ENCODE results near the gene ST6GALNAC6. TPM values are rescaled to one million over a fixed set of nuclear protein-coding genes. Genes with fewer than 3 reads are reported as not detected.

Gene ST6GALNAC6
- total and polyA plus RNA-seq, 10 of the 15 experiments (the other 5 are each of a cell fraction or from before 2014, with no cell fraction given): 0.40 to 27.0 (median 16.8) TPM

DNA sequence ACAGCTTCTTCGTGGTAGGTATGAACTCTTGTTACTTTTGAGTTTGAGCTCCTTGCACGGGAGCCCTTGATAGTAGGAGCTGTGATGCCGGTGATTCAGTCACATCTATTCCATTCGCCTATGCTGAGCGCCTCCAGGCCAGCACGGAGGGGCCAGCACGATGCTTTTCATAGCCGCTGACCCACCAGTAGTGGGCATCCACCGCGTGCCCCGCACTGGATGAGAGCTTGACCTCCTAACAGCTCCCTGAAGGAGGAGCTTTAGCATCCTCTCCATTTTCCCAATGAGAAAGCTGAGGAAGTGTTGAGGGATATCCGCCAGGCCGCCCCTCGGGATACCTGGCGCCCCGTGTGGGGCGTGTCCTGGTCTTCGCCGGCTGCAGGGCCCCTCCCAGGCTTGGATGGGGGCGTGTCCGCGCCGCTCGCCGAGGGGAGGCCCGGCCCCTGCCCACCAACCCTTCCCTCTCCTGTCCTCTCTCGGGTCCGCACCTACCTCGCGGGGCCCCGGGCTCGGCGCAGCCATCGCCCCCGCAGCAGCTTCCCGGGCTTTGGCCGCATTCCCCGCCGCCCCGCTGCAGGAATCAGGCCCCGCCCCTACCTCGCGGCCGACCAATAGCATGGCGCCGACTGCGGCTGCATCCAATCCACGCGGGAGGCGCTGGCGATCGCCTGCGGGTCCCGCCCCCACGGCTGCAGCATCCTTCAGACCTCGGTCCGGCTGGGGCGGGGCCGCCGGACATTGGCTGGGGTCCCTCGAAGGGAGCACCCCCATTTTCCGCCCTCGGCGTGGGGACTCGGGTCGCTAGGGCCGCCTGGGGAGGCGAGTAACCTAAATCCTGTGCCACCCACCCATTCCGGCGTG lies 31.1 kb upstream of the ST6GALNAC6 start, which contains the start of gene PIP5KL1 (continued):
- TF ChIP-seq MLLT1 (IDR thresholded peaks at IDR 0.05) (no peak), ZZZ3 (IDR thresholded peaks at IDR 0.05; ENCODE audit: control insufficient read depth, insufficient read length, low read depth) (no peak), SIN3A (IDR thresholded peaks at IDR 0.05; ENCODE audit: low read depth, low read length) (no peak), NFYB (IDR thresholded peaks at IDR 0.05; ENCODE audit: insufficient read depth, low read depth, low read length) (peak; percentile 87), SUPT20H (IDR thresholded peaks at IDR 0.05; ENCODE audit: borderline replicate concordance, control insufficient read depth, low read depth, low read length) (no peak), JUND (IDR thresholded peaks at IDR 0.05; ENCODE audit: low read depth, low read length) (no peak), EGR1 (IDR thresholded peaks at IDR 0.05; ENCODE audit: borderline replicate concordance in 1 of 2, low read depth in 2 of 2, low read length in 2 of 2) (0 out of 3 replicates have a peak, but pooled peaks of 1 of the 2 experiments have one; percentile 5), CHD2 (IDR thresholded peaks at IDR 0.05; ENCODE audit: borderline replicate concordance, low read depth, low read length) (peak; percentile 77; the same call in 1 of the 2 replicates), FOS (IDR thresholded peaks at IDR 0.05; ENCODE audit: borderline replicate concordance, extremely low read depth, insufficient read length) (peak; percentile 47), CBX3 (IDR thresholded peaks at IDR 0.05; ENCODE audit: borderline replicate concordance, low read depth) (no peak), SP1 (IDR thresholded peaks at IDR 0.05; ENCODE audit: low read depth, low read length) (peak; percentile 91), NR2C1 (IDR thresholded peaks at IDR 0.05) (no peak), MYB (IDR thresholded peaks at IDR 0.05; ENCODE audit: borderline replicate concordance, low read depth, low read length) (no peak), PML (IDR thresholded peaks at IDR 0.05; ENCODE audit: low read length) (no peak), CHD4 (IDR thresholded peaks at IDR 0.05) (no peak), GATAD2B (conservative IDR thresholded peaks at IDR 0.05; ENCODE audit: low read depth) (0 out of 2 replicates have a peak, but pooled peaks have one; percentile 27), NFXL1 (IDR thresholded peaks at IDR 0.05; ENCODE audit: borderline replicate concordance) (no peak), STAT3 (IDR thresholded peaks at IDR 0.05; ENCODE audit: low read depth, low read length) (no peak), TCF12 (IDR thresholded peaks at IDR 0.05; ENCODE audit: low read depth, low read length) (no peak)
- TF ChIP-seq, protein P1, sequence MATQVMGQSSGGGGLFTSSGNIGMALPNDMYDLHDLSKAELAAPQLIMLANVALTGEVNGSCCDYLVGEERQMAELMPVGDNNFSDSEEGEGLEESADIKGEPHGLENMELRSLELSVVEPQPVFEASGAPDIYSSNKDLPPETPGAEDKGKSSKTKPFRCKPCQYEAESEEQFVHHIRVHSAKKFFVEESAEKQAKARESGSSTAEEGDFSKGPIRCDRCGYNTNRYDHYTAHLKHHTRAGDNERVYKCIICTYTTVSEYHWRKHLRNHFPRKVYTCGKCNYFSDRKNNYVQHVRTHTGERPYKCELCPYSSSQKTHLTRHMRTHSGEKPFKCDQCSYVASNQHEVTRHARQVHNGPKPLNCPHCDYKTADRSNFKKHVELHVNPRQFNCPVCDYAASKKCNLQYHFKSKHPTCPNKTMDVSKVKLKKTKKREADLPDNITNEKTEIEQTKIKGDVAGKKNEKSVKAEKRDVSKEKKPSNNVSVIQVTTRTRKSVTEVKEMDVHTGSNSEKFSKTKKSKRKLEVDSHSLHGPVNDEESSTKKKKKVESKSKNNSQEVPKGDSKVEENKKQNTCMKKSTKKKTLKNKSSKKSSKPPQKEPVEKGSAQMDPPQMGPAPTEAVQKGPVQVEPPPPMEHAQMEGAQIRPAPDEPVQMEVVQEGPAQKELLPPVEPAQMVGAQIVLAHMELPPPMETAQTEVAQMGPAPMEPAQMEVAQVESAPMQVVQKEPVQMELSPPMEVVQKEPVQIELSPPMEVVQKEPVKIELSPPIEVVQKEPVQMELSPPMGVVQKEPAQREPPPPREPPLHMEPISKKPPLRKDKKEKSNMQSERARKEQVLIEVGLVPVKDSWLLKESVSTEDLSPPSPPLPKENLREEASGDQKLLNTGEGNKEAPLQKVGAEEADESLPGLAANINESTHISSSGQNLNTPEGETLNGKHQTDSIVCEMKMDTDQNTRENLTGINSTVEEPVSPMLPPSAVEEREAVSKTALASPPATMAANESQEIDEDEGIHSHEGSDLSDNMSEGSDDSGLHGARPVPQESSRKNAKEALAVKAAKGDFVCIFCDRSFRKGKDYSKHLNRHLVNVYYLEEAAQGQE (IDR thresholded peaks at IDR 0.05; ENCODE audit: low read depth, low read length): no peak
- TF ChIP-seq, protein P2, sequence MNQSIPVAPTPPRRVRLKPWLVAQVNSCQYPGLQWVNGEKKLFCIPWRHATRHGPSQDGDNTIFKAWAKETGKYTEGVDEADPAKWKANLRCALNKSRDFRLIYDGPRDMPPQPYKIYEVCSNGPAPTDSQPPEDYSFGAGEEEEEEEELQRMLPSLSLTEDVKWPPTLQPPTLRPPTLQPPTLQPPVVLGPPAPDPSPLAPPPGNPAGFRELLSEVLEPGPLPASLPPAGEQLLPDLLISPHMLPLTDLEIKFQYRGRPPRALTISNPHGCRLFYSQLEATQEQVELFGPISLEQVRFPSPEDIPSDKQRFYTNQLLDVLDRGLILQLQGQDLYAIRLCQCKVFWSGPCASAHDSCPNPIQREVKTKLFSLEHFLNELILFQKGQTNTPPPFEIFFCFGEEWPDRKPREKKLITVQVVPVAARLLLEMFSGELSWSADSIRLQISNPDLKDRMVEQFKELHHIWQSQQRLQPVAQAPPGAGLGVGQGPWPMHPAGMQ (IDR thresholded peaks at IDR 0.05; ENCODE audit: borderline replicate concordance): no peak

Data from GM12878 (cell line).